ENCODE measurements around the gene DNAJB11. TPM values are rescaled to one million over a fixed set of nuclear protein-coding genes. Genes with fewer than 3 reads are reported as not detected.

The DNAJB11 gene
- total RNA-seq, 4 donors from 2014 or later = 61.4 to 156 (median 108) TPM

GRCh38 chr3:186589856-186590579 is 19.5 kb downstream of the DNAJB11 start:
- Histone ChIP-seq H3K4me3 (replicated peaks in 1 of 3) (no peak overlapping the region), H3K27me3 (no peaks in the 10 kb centered on the region), H3K27ac (no peak overlapping the region), H3K36me3 (peaks cover 9 to 12% of the 10 kb centered on the region in 2 donors), H3K9me3 (no peaks in the 10 kb centered on the region), H3K4me1 (no peaks in the 10 kb centered on the region)
- intact Hi-C loops (cut with DNase I) = no loop called here
- WGBS, 2 donors = 56 to 65% methylated on average over 5 of the region's 5 CpGs
- TF ChIP-seq POLR2A (IDR thresholded peaks at IDR 0.05) (no peak), CTCF (IDR thresholded peaks at IDR 0.05) (no peak)
- DNase-seq = peak in 1 of 2 donors; percentile 6

GRCh38 chr3:186590580-186591295 is 20.2 kb downstream of the DNAJB11 start:
- H3K9me3 ChIP-seq = no peaks in the 10 kb centered on the region
- no peak overlapping the region for H3K4me3 ChIP-seq (replicated peaks in 1 of 3)
- H3K36me3 ChIP-seq = peaks cover 2 to 5% of the 10 kb centered on the region in 2 donors
- intact Hi-C loops (cut with DNase I) = no loop called here
- DNase-seq = no peak
- no peak overlapping the region for H3K27ac ChIP-seq
- WGBS, 2 donors = 82 to 84% methylated on average over 7 of the region's 7 CpGs
- TF ChIP-seq CTCF (IDR thresholded peaks at IDR 0.05) (no peak), POLR2A (IDR thresholded peaks at IDR 0.05) (no peak)
- H3K27me3 ChIP-seq = no peaks in the 10 kb centered on the region
- H3K4me1 ChIP-seq = no peaks in the 10 kb centered on the region

GRCh38 chr3:186592682-186593081 is 22.2 kb downstream of the DNAJB11 start:
- 91 to 93% methylated on average over 4 of the region's 4 CpGs for WGBS, 2 donors
- DNase-seq = no peak
- Histone ChIP-seq H3K27me3 (no peaks in the 10 kb centered on the region), H3K27ac (no peak overlapping the region), H3K36me3 (no peaks in the 10 kb centered on the region), H3K9me3 (no peaks in the 10 kb centered on the region), H3K4me3 (replicated peaks in 1 of 3) (no peak overlapping the region), H3K4me1 (no peaks in the 10 kb centered on the region)
- TF ChIP-seq CTCF (IDR thresholded peaks at IDR 0.05) (no peak), POLR2A (IDR thresholded peaks at IDR 0.05) (no peak)
- intact Hi-C loops (cut with DNase I) = no loop called here

GRCh38 chr3:186593862-186594261 is 23.3 kb downstream of the DNAJB11 start:
- Histone ChIP-seq H3K36me3 (no peaks in the 10 kb centered on the region), H3K27ac (no peak overlapping the region), H3K4me3 (replicated peaks in 1 of 3) (no peak overlapping the region), H3K9me3 (no peaks in the 10 kb centered on the region), H3K4me1 (peaks cover 0 to 3% of the 10 kb centered on the region in 2 donors), H3K27me3 (no peaks in the 10 kb centered on the region)
- TF ChIP-seq CTCF (IDR thresholded peaks at IDR 0.05) = no peak
- WGBS, 2 donors = 86 to 93% methylated on average over 3 of the region's 3 CpGs
- no peak for DNase-seq
- intact Hi-C loops (cut with DNase I) = no loop called here

- intact Hi-C loops (cut with DNase I) = no loop called here
- 72 to 77% methylated on average over 3 to 6 of the region's 6 CpGs for WGBS, 2 donors
- H3K27me3 ChIP-seq = no peaks in the 10 kb centered on the region
Observed at GRCh38 chr3:186594591-186595113, 24.1 kb downstream of the DNAJB11 start.

More at GRCh38 chr3:186594591-186595113, 24.1 kb downstream of the DNAJB11 start:
- Histone ChIP-seq H3K4me3 (replicated peaks in 1 of 3) (no peak overlapping the region), H3K36me3 (no peaks in the 10 kb centered on the region), H3K4me1 (peaks cover 0 to 3% of the 10 kb centered on the region in 2 donors), H3K9me3 (no peaks in the 10 kb centered on the region), H3K27ac (no peak overlapping the region)
- DNase-seq = no peak
- TF ChIP-seq CTCF (IDR thresholded peaks at IDR 0.05) (no peak), POLR2A (IDR thresholded peaks at IDR 0.05) (no peak)

All from thyroid gland (tissue), 4 donors.